Activated effector memory CD4-positive, alpha-beta T cell treated with Interleukin-2 at 50 U/mL for 16 hours (primary cell): ENCODE data around the gene ROBO1.

ENCODE experiments used
- DNase-seq: peaks from one replicate; pipeline ENCODE4 v3.0.0-alpha.2; 2020

Gene ROBO1

GRCh38 chr3:79664455-79664854 lies 103.3 kb downstream of the ROBO1 start:
- no peak for DNase-seq

- DNase-seq = no peak
Observed at GRCh38 chr3:79661896-79662295, 105.9 kb downstream of the ROBO1 start.

GRCh38 chr3:79657076-79657475 lies 110.7 kb downstream of the ROBO1 start:
- no peak for DNase-seq

- no peak for DNase-seq
Observed at GRCh38 chr3:79654019-79654418, 113.8 kb downstream of the ROBO1 start.

GRCh38 chr3:79653266-79653830 lies 114.5 kb downstream of the ROBO1 start:
- no peak for DNase-seq

- DNase-seq = no peak
Observed at GRCh38 chr3:79651536-79652065, 116.2 kb downstream of the ROBO1 start.

- no peak for DNase-seq
Observed at GRCh38 chr3:79639855-79640254, 127.9 kb downstream of the ROBO1 start.

GRCh38 chr3:79636372-79636771 lies 131.4 kb downstream of the ROBO1 start:
- no peak for DNase-seq

- no peak for DNase-seq
Observed at GRCh38 chr3:79632842-79633241, 135.0 kb downstream of the ROBO1 start.

- no peak for DNase-seq
Observed at GRCh38 chr3:79618883-79619282, 148.9 kb downstream of the ROBO1 start.

GRCh38 chr3:79606414-79606813 lies 161.4 kb downstream of the ROBO1 start:
- DNase-seq = no peak

GRCh38 chr3:79604681-79605080 lies 163.1 kb downstream of the ROBO1 start:
- no peak for DNase-seq

- no peak for DNase-seq
Observed at GRCh38 chr3:79602385-79602784, 165.4 kb downstream of the ROBO1 start.

GRCh38 chr3:79598594-79598993 lies 169.2 kb downstream of the ROBO1 start:
- no peak for DNase-seq

- no peak for DNase-seq
Observed at GRCh38 chr3:79597709-79598108, 170.1 kb downstream of the ROBO1 start.

- no peak for DNase-seq
Observed at GRCh38 chr3:79587150-79587549, 180.6 kb downstream of the ROBO1 start.

GRCh38 chr3:79586232-79586631 lies 181.6 kb downstream of the ROBO1 start:
- DNase-seq = no peak

- no peak for DNase-seq
Observed at GRCh38 chr3:79572930-79573329, 194.9 kb downstream of the ROBO1 start.

- no peak for DNase-seq
Observed at GRCh38 chr3:79568938-79569337, 198.9 kb downstream of the ROBO1 start.

- no peak for DNase-seq
Observed at GRCh38 chr3:79564192-79564591, 203.6 kb downstream of the ROBO1 start.

GRCh38 chr3:79560698-79561097 lies 207.1 kb downstream of the ROBO1 start:
- DNase-seq = no peak

- no peak for DNase-seq
Observed at GRCh38 chr3:79558943-79559342, 208.9 kb downstream of the ROBO1 start.

GRCh38 chr3:79555655-79556054 lies 212.1 kb downstream of the ROBO1 start:
- no peak for DNase-seq

GRCh38 chr3:79551997-79552396 lies 215.8 kb downstream of the ROBO1 start:
- DNase-seq = no peak

GRCh38 chr3:79551321-79551892 lies 216.4 kb downstream of the ROBO1 start:
- no peak for DNase-seq
